ENCODE data around the gene TEC. TPM values are rescaled to one million over a fixed set of nuclear protein-coding genes. Genes with fewer than 3 reads are reported as not detected.

Gene TEC
- total and polyA plus RNA-seq, 7 experiments from 2014 or later, result 0.91 to 5.8 (median 2.5) TPM

GRCh38 chr4:48109413-48110263 is 160.0 kb downstream of the TEC start:
- H3K27me3 ChIP-seq (ENCODE audit: control insufficient read depth in 2 of 2, insufficient read depth in 2 of 2, low read length in 2 of 2), result no peaks in the 10 kb centered on the region
- DNase-seq (peak in 7 of 9 donors; percentile 19 to 61 (median 49)), ATAC-seq (peak; percentile 82)
- H3K27ac Mint-ChIP-seq, result peak overlapping the region in 8 of 9 donors; percentile 0 to 80 (median 58)
- H3K9me3 Mint-ChIP-seq, result no peaks in the 10 kb centered on the region
- peaks cover 0 to 47% (median 36%) of the 10 kb centered on the region in 5 donors for H3K36me3 Mint-ChIP-seq
- POLR2A ChIA-PET, result interaction anchor here (0.5 to 2.1 kb wide), 3 partner anchors 14 to 30 kb away, joined by 3 to 6 read pairs (median 4); no protein-coding TSS in a partner anchor
- H3K36me3 ChIP-seq (ENCODE audit: control insufficient read depth in 2 of 3, insufficient read depth in 3 of 3, low read length in 3 of 3), result peaks cover 0 to 64% (median 10%) of the 10 kb centered on the region in 3 experiments
- CTCF ChIA-PET, result interaction anchor here (0.5 to 3.3 kb wide), 14 partner anchors 8 to 130 kb away, joined by 3 to 12 read pairs (median 4); no protein-coding TSS in a partner anchor
- H3K4me3 Mint-ChIP-seq, result no peak overlapping the region
- intact Hi-C loops (cut with micrococcal nuclease), result loop anchor here (1.0 to 2.0 kb wide), 8 partner anchors 9 to 106 kb away; no protein-coding TSS in a partner anchor
- H3K4me1 ChIP-seq (ENCODE audit: control insufficient read depth in 2 of 2, insufficient read depth in 2 of 2, low read length in 2 of 2), result peaks cover 0 to 19% of the 10 kb centered on the region in 2 donors
- H3K27me3 Mint-ChIP-seq, result no peaks in the 10 kb centered on the region
- no peak overlapping the region for H3K4me3 ChIP-seq (ENCODE audit: low read length)
- peaks cover 35 to 72% (median 56%) of the 10 kb centered on the region in 7 donors for H3K4me1 Mint-ChIP-seq
- no peak overlapping the region for H3K27ac ChIP-seq (ENCODE audit: low read depth, low read length)
- no peaks in the 10 kb centered on the region for H3K9me3 ChIP-seq (ENCODE audit: control insufficient read depth in 2 of 3, low read length in 3 of 3)

- Histone ChIP-seq H3K36me3 (ENCODE audit: control insufficient read depth in 2 of 3, insufficient read depth in 3 of 3, low read length in 3 of 3) (peaks cover 0 to 63% (median 15%) of the 10 kb centered on the region in 3 experiments), H3K4me3 (ENCODE audit: low read length) (no peak overlapping the region), H3K4me1 (ENCODE audit: control insufficient read depth in 2 of 2, insufficient read depth in 2 of 2, low read length in 2 of 2) (peaks cover 0 to 8% of the 10 kb centered on the region in 2 donors), H3K27ac (ENCODE audit: low read depth, low read length) (no peak overlapping the region), H3K9me3 (ENCODE audit: control insufficient read depth in 2 of 3, low read length in 3 of 3) (no peaks in the 10 kb centered on the region), H3K27me3 (ENCODE audit: control insufficient read depth in 2 of 2, insufficient read depth in 2 of 2, low read length in 2 of 2) (no peaks in the 10 kb centered on the region)
- ATAC-seq, result no peak
- ChIA-PET CTCF (interaction anchor here (0.6 to 3.3 kb wide), 11 partner anchors 9 to 324 kb away, joined by 3 to 12 read pairs (median 3); no protein-coding TSS in a partner anchor), POLR2A (interaction anchor here (0.5 to 2.1 kb wide), 3 partner anchors 15 to 44 kb away, joined by 3 to 6 read pairs (median 3); no protein-coding TSS in a partner anchor)
- no peak overlapping the region for H3K4me3 Mint-ChIP-seq
- no peaks in the 10 kb centered on the region for H3K27me3 Mint-ChIP-seq
- peaks cover 0 to 41% (median 30%) of the 10 kb centered on the region in 5 donors for H3K36me3 Mint-ChIP-seq
- no peak for DNase-seq
- intact Hi-C loops (cut with micrococcal nuclease), result loop anchor here (1.0 to 2.0 kb wide), 8 partner anchors 8 to 105 kb away; no protein-coding TSS in a partner anchor
- peaks cover 30 to 64% (median 47%) of the 10 kb centered on the region in 7 donors for H3K4me1 Mint-ChIP-seq
- H3K27ac Mint-ChIP-seq, result peak overlapping the region in 2 of 9 donors; percentile 11 to 62
- no peaks in the 10 kb centered on the region for H3K9me3 Mint-ChIP-seq
Measured at GRCh38 chr4:48108309-48109073, 161.1 kb downstream of the TEC start.

GRCh38 chr4:48105230-48105629 is 164.4 kb downstream of the TEC start:
- peaks cover 0 to 35% (median 25%) of the 10 kb centered on the region in 5 donors for H3K36me3 Mint-ChIP-seq
- Histone ChIP-seq H3K27ac (ENCODE audit: low read depth, low read length) (no peak overlapping the region), H3K27me3 (ENCODE audit: control insufficient read depth in 2 of 2, insufficient read depth in 2 of 2, low read length in 2 of 2) (no peaks in the 10 kb centered on the region), H3K4me3 (ENCODE audit: low read length) (no peak overlapping the region), H3K9me3 (ENCODE audit: control insufficient read depth in 2 of 3, low read length in 3 of 3) (no peaks in the 10 kb centered on the region), H3K4me1 (ENCODE audit: control insufficient read depth in 2 of 2, insufficient read depth in 2 of 2, low read length in 2 of 2) (no peaks in the 10 kb centered on the region), H3K36me3 (ENCODE audit: control insufficient read depth in 2 of 3, insufficient read depth in 3 of 3, low read length in 3 of 3) (peaks cover 0 to 47% (median 22%) of the 10 kb centered on the region in 3 experiments)
- no peaks in the 10 kb centered on the region for H3K9me3 Mint-ChIP-seq
- H3K4me3 Mint-ChIP-seq, result peak overlapping the region in 1 of 10 donors; percentile 10
- H3K27me3 Mint-ChIP-seq, result no peaks in the 10 kb centered on the region
- ChIA-PET CTCF (no interaction called here), POLR2A (no interaction called here)
- DNase-seq (no peak), ATAC-seq (no peak)
- H3K27ac Mint-ChIP-seq, result peak overlapping the region in 6 of 9 donors; percentile 22 to 79 (median 73)
- intact Hi-C loops (cut with micrococcal nuclease), result no loop called here
- H3K4me1 Mint-ChIP-seq, result peaks cover 25 to 65% (median 43%) of the 10 kb centered on the region in 7 donors

- no peaks in the 10 kb centered on the region for H3K9me3 ChIP-seq (ENCODE audit: control insufficient read depth in 2 of 3, low read length in 3 of 3)
- peaks cover 0 to 35% (median 15%) of the 10 kb centered on the region in 3 experiments for H3K36me3 ChIP-seq (ENCODE audit: control insufficient read depth in 2 of 3, insufficient read depth in 3 of 3, low read length in 3 of 3)
- no peak overlapping the region for H3K27ac ChIP-seq (ENCODE audit: low read depth, low read length)
- ChIA-PET POLR2A (interaction anchor here (2.0 kb wide), 1 partner anchor 34 kb away, joined by 6 read pairs; no protein-coding TSS in a partner anchor), CTCF (no interaction called here)
- no peak for DNase-seq
- no peak overlapping the region for H3K4me3 ChIP-seq (ENCODE audit: low read length)
- H3K36me3 Mint-ChIP-seq, result peaks cover 0 to 33% (median 29%) of the 10 kb centered on the region in 5 donors
- H3K4me1 ChIP-seq (ENCODE audit: control insufficient read depth in 2 of 2, insufficient read depth in 2 of 2, low read length in 2 of 2), result no peaks in the 10 kb centered on the region
- ATAC-seq, result no peak
- no peaks in the 10 kb centered on the region for H3K27me3 ChIP-seq (ENCODE audit: control insufficient read depth in 2 of 2, insufficient read depth in 2 of 2, low read length in 2 of 2)
- peak overlapping the region in 7 of 9 donors; percentile 57 to 90 (median 74) for H3K27ac Mint-ChIP-seq
- H3K27me3 Mint-ChIP-seq, result no peaks in the 10 kb centered on the region
- H3K9me3 Mint-ChIP-seq, result no peaks in the 10 kb centered on the region
- peaks cover 25 to 62% (median 44%) of the 10 kb centered on the region in 7 donors for H3K4me1 Mint-ChIP-seq
- H3K4me3 Mint-ChIP-seq, result no peak overlapping the region
- intact Hi-C loops (cut with micrococcal nuclease), result no loop called here
Measured at GRCh38 chr4:48103483-48104139, 166.0 kb downstream of the TEC start.

GRCh38 chr4:48102303-48102702 is 167.3 kb downstream of the TEC start:
- intact Hi-C loops (cut with micrococcal nuclease), result no loop called here
- Histone ChIP-seq H3K36me3 (ENCODE audit: control insufficient read depth in 2 of 3, insufficient read depth in 3 of 3, low read length in 3 of 3) (peaks cover 0 to 34% (median 11%) of the 10 kb centered on the region in 3 experiments), H3K27ac (ENCODE audit: low read depth, low read length) (no peak overlapping the region), H3K27me3 (ENCODE audit: control insufficient read depth in 2 of 2, insufficient read depth in 2 of 2, low read length in 2 of 2) (no peaks in the 10 kb centered on the region), H3K9me3 (ENCODE audit: control insufficient read depth in 2 of 3, low read length in 3 of 3) (no peaks in the 10 kb centered on the region), H3K4me1 (ENCODE audit: control insufficient read depth in 2 of 2, insufficient read depth in 2 of 2, low read length in 2 of 2) (no peaks in the 10 kb centered on the region), H3K4me3 (ENCODE audit: low read length) (no peak overlapping the region)
- H3K4me3 Mint-ChIP-seq, result no peak overlapping the region
- CTCF ChIA-PET, result interaction anchor here (0.6 kb wide), 1 partner anchor 209 kb away, joined by 3 read pairs; no protein-coding TSS in a partner anchor
- DNase-seq (no peak), ATAC-seq (no peak)
- peaks cover 24 to 54% (median 42%) of the 10 kb centered on the region in 7 donors for H3K4me1 Mint-ChIP-seq
- POLR2A ChIA-PET, result interaction anchor here (0.6 kb wide), 1 partner anchor 12 kb away, joined by 4 read pairs; no protein-coding TSS in a partner anchor
- no peaks in the 10 kb centered on the region for H3K27me3 Mint-ChIP-seq
- no peaks in the 10 kb centered on the region for H3K9me3 Mint-ChIP-seq
- H3K27ac Mint-ChIP-seq, result peak overlapping the region in 4 of 9 donors; percentile 24 to 90 (median 54)
- peaks cover 0 to 36% (median 29%) of the 10 kb centered on the region in 5 donors for H3K36me3 Mint-ChIP-seq
